ENCODE data around the gene AHCY. TPM values are rescaled to one million over a fixed set of nuclear protein-coding genes. Genes with fewer than 3 reads are reported as not detected.
"Not testable (repeated sequence)": the region's sequence is repeated elsewhere in the genome, so short reads cannot be mapped to it uniquely, and the experiment has no call there.

Gene AHCY
- polyA plus RNA-seq, 2 donors, result 113 to 147 TPM

DNA sequence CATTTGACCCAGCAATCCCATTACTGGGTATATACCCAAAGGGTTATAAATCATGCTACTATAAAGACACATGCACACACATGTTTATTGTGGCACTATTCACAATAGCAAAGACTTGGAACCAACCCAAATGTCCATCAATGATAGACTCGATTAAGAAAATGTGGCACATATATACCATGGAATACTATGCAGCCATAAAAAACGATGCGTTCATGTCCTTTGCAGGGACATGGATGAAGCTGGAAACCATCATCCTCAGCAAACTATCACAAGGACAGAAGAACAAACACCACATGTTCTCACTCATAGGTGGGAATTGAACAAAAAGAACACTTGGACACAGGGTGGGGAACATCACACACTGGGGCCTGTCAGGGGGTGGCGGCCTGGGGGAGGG lies 25.1 kb upstream of the AHCY start:
- H3K9me3 ChIP-seq (ENCODE audit: control insufficient read depth in 2 of 2, insufficient read depth in 1 of 2, low read depth in 1 of 2, low read length in 1 of 2); H3K36me3 ChIP-seq (ENCODE audit: control insufficient read depth in 2 of 2, insufficient read depth in 2 of 2, low read length in 1 of 2); H3K27me3 ChIP-seq (ENCODE audit: control insufficient read depth in 1 of 2, insufficient read depth in 2 of 2, low read length in 2 of 2); H3K4me3 ChIP-seq (ENCODE audit: low read depth in 1 of 2, low read length in 2 of 2); H3K4me1 ChIP-seq (ENCODE audit: control insufficient read depth in 2 of 2, insufficient read depth in 2 of 2, low read length in 1 of 2); H3K27ac ChIP-seq (ENCODE audit: low read depth in 2 of 2, low read length in 1 of 2): not testable (repeated sequence)
- 89 to 93% methylated on average over 4 of the region's 4 CpGs for WGBS, 2 donors

DNA sequence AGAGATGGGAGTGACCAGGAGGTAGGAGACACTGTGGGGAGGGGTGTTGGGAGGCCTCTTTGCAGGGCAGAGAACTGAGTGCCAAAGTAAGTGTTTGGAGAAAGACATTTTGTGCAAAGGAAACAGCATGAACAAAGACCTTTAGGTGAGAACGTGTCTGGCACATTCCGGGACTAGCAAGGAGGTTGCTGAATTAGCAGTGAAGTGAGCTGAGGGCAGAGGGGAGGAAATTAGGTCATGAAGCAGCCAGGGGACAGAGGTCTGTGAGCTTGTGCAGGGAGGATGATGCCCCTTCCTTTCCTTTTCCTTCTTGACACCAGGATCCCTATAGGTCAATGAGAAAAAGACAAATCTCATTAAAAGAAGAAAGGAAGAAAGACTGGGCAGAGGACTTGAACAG lies 21.4 kb upstream of the AHCY start:
- Histone ChIP-seq H3K27me3 (ENCODE audit: control insufficient read depth in 1 of 2, insufficient read depth in 2 of 2, low read length in 2 of 2) (no peaks in the 10 kb centered on the region), H3K9me3 (ENCODE audit: control insufficient read depth in 2 of 2, insufficient read depth in 1 of 2, low read depth in 1 of 2, low read length in 1 of 2) (no peaks in the 10 kb centered on the region), H3K36me3 (ENCODE audit: control insufficient read depth in 2 of 2, insufficient read depth in 2 of 2, low read length in 1 of 2) (no peaks in the 10 kb centered on the region), H3K4me1 (ENCODE audit: control insufficient read depth in 2 of 2, insufficient read depth in 2 of 2, low read length in 1 of 2) (no peaks in the 10 kb centered on the region), H3K4me3 (ENCODE audit: low read depth in 1 of 2, low read length in 2 of 2) (no peak overlapping the region), H3K27ac (ENCODE audit: low read depth in 2 of 2, low read length in 1 of 2) (no peak overlapping the region)
- 36 to 44% methylated on average over 2 of the region's 2 CpGs for WGBS, 2 donors

DNA sequence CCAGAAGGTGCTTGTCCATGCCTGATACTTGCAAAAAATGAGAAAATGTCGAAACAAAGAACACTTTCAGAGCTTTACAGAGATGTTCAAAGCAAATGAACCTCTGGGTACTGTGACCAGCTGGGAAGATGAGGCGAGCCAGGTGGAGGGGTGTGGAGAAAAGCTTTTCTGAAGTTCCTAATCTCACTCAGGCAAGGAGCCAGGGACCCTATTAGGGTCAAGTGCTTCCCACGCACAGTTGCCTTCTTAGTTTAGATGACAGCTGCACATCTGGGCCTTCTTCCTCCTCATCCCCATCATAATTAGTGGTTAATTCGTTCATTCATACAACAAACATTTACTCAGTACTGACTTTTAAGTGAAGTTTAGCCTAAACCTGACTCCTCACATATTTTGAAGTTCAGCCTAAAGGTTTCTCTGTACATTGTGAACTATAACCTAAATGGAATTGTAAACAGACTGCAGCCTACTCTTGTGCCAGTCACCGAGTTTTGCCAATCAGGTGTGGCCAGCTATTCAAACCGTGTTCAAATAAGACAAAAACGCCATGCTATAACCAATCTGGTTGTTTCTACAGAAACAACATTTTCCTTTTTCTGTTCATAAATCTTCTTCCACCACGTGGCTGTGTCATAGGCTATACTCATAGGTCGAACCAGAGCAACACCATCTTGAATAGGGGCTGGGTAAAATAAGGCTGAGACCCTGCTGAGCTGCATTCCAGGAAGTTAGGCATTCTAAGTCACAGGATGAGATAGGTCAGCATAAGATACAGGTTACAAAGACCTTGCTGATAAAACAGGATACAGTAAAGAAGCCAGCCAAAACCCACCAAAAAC lies 19.3 kb upstream of the AHCY start:
- 49 to 66% methylated on average over 9 of the region's 9 CpGs for WGBS, 2 donors
- no peak overlapping the region for H3K27ac ChIP-seq (ENCODE audit: low read depth in 2 of 2, low read length in 1 of 2)
- no peaks in the 10 kb centered on the region for H3K4me1 ChIP-seq (ENCODE audit: control insufficient read depth in 2 of 2, insufficient read depth in 2 of 2, low read length in 1 of 2)
- no peaks in the 10 kb centered on the region for H3K36me3 ChIP-seq (ENCODE audit: control insufficient read depth in 2 of 2, insufficient read depth in 2 of 2, low read length in 1 of 2)
- H3K27me3 ChIP-seq (ENCODE audit: control insufficient read depth in 1 of 2, insufficient read depth in 2 of 2, low read length in 2 of 2), result no peaks in the 10 kb centered on the region
- no peak overlapping the region for H3K4me3 ChIP-seq (ENCODE audit: low read depth in 1 of 2, low read length in 2 of 2)
- H3K9me3 ChIP-seq (ENCODE audit: control insufficient read depth in 2 of 2, insufficient read depth in 1 of 2, low read depth in 1 of 2, low read length in 1 of 2), result no peaks in the 10 kb centered on the region

DNA sequence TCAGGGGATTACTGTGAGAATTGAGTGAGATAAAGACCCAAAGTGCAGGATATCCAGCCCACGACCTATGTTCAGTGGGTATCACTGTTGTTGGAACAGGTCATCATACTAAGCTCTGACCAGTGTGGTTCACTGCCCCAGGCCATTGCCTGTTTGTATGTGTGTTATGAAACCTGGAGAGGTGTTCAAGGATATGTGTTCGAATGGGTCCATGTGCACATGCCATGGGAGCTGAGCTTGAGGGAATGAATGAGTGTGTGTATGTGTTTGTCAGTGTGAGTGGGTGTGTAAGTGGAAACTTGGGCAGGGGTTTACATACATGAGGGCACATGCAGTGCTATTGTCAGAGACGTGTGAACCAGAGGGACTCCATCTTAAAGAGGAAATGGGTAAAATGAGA lies 17.7 kb upstream of the AHCY start:
- H3K9me3 ChIP-seq (ENCODE audit: control insufficient read depth in 2 of 2, insufficient read depth in 1 of 2, low read depth in 1 of 2, low read length in 1 of 2), result no peaks in the 10 kb centered on the region
- no peaks in the 10 kb centered on the region for H3K27me3 ChIP-seq (ENCODE audit: control insufficient read depth in 1 of 2, insufficient read depth in 2 of 2, low read length in 2 of 2)
- H3K36me3 ChIP-seq (ENCODE audit: control insufficient read depth in 2 of 2, insufficient read depth in 2 of 2, low read length in 1 of 2), result no peaks in the 10 kb centered on the region
- no peak overlapping the region for H3K27ac ChIP-seq (ENCODE audit: low read depth in 2 of 2, low read length in 1 of 2)
- no peak overlapping the region for H3K4me3 ChIP-seq (ENCODE audit: low read depth in 1 of 2, low read length in 2 of 2)
- no peaks in the 10 kb centered on the region for H3K4me1 ChIP-seq (ENCODE audit: control insufficient read depth in 2 of 2, insufficient read depth in 2 of 2, low read length in 1 of 2)
- WGBS, 2 donors, result 65 to 70% methylated on average over 3 of the region's 3 CpGs

DNA sequence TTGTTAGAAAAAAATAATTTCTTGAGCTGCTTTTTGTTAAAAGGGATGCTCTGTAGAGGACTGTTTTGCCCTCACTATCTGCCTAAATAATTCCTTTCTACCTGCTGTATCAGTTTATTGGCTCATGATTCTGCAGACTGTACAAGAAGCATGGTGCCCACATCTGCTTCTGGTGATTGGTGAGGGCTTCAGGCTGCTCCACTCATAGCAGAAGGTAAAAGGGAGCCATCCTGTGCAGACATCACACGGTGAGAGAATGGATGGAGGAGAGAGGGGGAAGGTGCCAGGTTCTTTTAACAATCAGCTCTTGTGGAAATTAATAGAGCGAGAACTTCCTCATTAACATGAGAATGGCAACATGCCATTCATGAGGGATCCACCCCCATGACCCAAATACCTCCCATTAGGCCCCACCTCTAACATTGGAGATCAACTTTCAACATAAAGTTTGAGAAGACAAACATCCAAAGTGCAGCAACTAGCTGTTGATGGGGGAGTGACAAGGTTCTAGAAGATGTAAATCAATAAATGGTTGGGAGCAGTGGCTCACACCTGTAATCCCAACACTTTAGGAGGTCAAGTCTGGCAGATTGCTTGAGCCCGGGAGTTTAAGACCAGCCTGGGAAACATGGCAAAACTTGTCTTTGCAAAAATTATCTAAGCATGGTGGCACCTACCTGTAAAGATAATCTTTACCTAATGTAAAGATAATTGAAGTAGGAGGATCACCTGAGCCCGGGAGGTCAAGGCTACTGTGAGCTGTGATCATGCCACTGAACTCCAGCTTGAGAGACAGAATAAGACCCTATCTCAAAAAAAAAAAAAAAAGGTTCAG lies 15.7 kb upstream of the AHCY start:
- WGBS, 2 donors, result 59 to 68% methylated on average over 4 of the region's 4 CpGs
- Histone ChIP-seq H3K4me1 (ENCODE audit: control insufficient read depth in 2 of 2, insufficient read depth in 2 of 2, low read length in 1 of 2) (no peaks in the 10 kb centered on the region), H3K27me3 (ENCODE audit: control insufficient read depth in 1 of 2, insufficient read depth in 2 of 2, low read length in 2 of 2) (no peaks in the 10 kb centered on the region), H3K36me3 (ENCODE audit: control insufficient read depth in 2 of 2, insufficient read depth in 2 of 2, low read length in 1 of 2) (no peaks in the 10 kb centered on the region), H3K27ac (ENCODE audit: low read depth in 2 of 2, low read length in 1 of 2) (no peak overlapping the region), H3K4me3 (ENCODE audit: low read depth in 1 of 2, low read length in 2 of 2) (no peak overlapping the region), H3K9me3 (ENCODE audit: control insufficient read depth in 2 of 2, insufficient read depth in 1 of 2, low read depth in 1 of 2, low read length in 1 of 2) (no peaks in the 10 kb centered on the region)

DNA sequence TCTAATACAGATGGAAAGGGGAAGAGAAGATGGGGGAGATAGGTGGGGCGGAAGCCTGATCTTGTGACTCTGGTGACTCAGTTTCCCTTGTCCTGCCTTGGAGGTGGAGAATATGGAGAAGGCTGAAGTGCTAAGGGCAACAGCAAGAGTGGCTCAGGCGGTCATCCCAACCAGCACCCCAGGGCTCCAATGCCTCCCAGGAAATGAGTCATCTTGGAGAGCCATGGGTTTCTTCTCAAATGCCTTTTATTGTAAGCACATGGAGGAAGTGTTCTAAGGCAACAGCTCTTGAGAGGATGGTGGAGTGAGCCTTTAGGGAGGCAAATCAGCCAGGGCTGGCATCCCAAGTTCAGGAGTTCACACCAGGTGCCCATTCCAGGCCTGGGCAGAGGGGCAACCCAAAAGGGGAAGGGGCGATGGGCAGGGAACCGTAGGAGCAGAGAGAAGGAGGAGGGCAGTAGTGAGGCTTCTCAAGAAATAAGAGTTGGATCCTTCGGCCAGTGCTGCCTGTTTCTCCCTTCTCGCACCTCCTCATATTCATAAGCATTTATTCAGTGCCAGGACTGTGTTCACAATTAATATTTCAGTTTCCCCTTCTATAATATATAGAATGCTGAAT lies 13.2 kb upstream of the AHCY start:
- H3K27me3 ChIP-seq (ENCODE audit: control insufficient read depth in 1 of 2, insufficient read depth in 2 of 2, low read length in 2 of 2), result no peaks in the 10 kb centered on the region
- WGBS, 2 donors, result 92 to 94% methylated on average over 5 to 6 of the region's 6 CpGs
- peaks cover 3 to 7% of the 10 kb centered on the region in 2 donors for H3K4me1 ChIP-seq (ENCODE audit: control insufficient read depth in 2 of 2, insufficient read depth in 2 of 2, low read length in 1 of 2)
- H3K9me3 ChIP-seq (ENCODE audit: control insufficient read depth in 2 of 2, insufficient read depth in 1 of 2, low read depth in 1 of 2, low read length in 1 of 2), result no peaks in the 10 kb centered on the region
- H3K27ac ChIP-seq (ENCODE audit: low read depth in 2 of 2, low read length in 1 of 2), result peak overlapping the region in 1 of 2 donors; percentile 22
- no peak overlapping the region for H3K4me3 ChIP-seq (ENCODE audit: low read depth in 1 of 2, low read length in 2 of 2)
- no peaks in the 10 kb centered on the region for H3K36me3 ChIP-seq (ENCODE audit: control insufficient read depth in 2 of 2, insufficient read depth in 2 of 2, low read length in 1 of 2)

DNA sequence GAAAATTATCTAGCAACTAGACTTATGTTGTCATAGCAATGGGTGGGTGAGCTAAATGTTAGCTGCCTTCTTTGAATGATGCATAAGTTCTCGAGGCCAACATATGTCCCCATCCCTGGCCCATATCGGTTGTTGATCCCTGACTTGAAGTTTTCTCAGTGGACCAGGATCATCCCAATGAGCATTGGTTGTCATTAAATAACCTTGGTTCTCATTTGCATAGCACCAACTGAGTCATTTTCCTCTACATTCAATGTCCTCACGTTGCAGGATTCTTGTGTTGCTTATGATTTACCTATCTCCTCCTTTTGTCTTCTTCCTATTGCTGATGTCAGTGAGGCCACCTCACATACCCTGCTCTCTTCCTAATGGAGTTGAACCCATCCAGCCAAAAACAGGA lies 12.1 kb upstream of the AHCY start:
- Histone ChIP-seq H3K27me3 (ENCODE audit: control insufficient read depth in 1 of 2, insufficient read depth in 2 of 2, low read length in 2 of 2) (no peaks in the 10 kb centered on the region), H3K27ac (ENCODE audit: low read depth in 2 of 2, low read length in 1 of 2) (no peak overlapping the region), H3K9me3 (ENCODE audit: control insufficient read depth in 2 of 2, insufficient read depth in 1 of 2, low read depth in 1 of 2, low read length in 1 of 2) (no peaks in the 10 kb centered on the region), H3K4me3 (ENCODE audit: low read depth in 1 of 2, low read length in 2 of 2) (no peak overlapping the region), H3K36me3 (ENCODE audit: control insufficient read depth in 2 of 2, insufficient read depth in 2 of 2, low read length in 1 of 2) (no peaks in the 10 kb centered on the region), H3K4me1 (ENCODE audit: control insufficient read depth in 2 of 2, insufficient read depth in 2 of 2, low read length in 1 of 2) (peaks cover 3 to 7% of the 10 kb centered on the region in 2 donors)
- WGBS, 2 donors, result 82 to 88% methylated on average over 3 of the region's 3 CpGs

DNA sequence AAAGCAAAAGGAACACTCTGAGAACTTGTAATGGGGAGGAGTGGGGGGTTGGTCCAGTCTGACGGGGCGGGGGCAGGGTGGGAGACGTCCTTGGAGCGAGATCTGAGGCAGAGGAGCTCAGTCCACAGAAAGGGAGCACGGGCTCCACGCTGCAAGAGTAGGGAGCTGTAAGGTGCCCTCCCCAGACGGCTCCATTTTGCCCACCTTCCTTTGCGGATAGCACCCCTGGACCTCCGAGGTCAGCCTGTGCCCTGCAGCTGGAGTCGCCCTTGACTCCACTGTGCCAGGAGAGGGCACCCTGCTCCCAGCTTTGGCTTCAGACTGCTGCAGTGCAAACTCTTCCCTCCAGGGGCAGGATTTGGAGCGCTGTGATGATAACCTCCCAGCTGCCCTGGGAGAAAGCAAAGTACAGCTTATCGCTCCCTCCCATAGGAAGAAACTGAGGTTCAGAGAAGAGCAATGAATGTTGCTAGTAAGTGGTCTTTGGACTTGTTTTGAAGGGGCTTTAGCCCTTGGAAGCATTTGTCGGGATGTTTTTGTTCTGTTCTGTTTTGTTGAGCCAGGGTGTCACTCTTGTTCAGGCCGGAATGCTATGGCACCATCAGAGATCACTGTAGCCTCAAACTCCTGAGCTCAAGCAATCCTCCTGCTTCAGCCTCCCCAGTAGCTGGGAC lies 9.5 kb upstream of the AHCY start:
- Histone ChIP-seq H3K4me3 (ENCODE audit: low read depth in 1 of 2, low read length in 2 of 2) (no peak overlapping the region), H3K9me3 (ENCODE audit: control insufficient read depth in 2 of 2, insufficient read depth in 1 of 2, low read depth in 1 of 2, low read length in 1 of 2) (no peaks in the 10 kb centered on the region), H3K27ac (ENCODE audit: low read depth in 2 of 2, low read length in 1 of 2) (no peak overlapping the region), H3K4me1 (ENCODE audit: control insufficient read depth in 2 of 2, insufficient read depth in 2 of 2, low read length in 1 of 2) (peaks cover 3 to 7% of the 10 kb centered on the region in 2 donors), H3K36me3 (ENCODE audit: control insufficient read depth in 2 of 2, insufficient read depth in 2 of 2, low read length in 1 of 2) (no peaks in the 10 kb centered on the region), H3K27me3 (ENCODE audit: control insufficient read depth in 1 of 2, insufficient read depth in 2 of 2, low read length in 2 of 2) (no peaks in the 10 kb centered on the region)
- 9 to 11% methylated on average over 14 of the region's 14 CpGs for WGBS, 2 donors

DNA sequence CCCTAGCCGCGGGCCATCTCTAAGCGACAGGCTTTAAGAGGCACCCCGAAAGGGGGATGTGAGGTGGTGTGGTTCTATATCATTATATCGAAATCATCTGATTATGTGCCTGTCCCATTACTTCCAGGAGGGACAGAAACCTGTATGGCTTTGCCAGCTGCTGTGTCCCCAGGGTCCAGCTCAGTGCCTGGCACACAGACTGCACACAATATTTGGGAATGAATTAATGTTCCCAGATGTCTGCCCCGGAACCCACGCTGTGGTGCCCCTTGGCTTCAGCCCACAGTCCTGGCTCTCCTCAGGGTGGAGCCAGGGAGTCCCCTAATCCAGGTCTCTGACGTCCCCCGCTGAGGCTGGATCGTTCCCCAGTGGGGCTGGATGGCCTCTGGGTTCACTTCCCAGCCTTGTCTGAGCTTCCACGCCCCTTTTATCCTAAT lies 8.9 kb upstream of the AHCY start:
- no peaks in the 10 kb centered on the region for H3K36me3 ChIP-seq (ENCODE audit: control insufficient read depth in 2 of 2, insufficient read depth in 2 of 2, low read length in 1 of 2)
- 8 to 10% methylated on average over 11 of the region's 11 CpGs for whole genome bisulfite sequencing, 2 donors
- H3K9me3 ChIP-seq (ENCODE audit: control insufficient read depth in 2 of 2, insufficient read depth in 1 of 2, low read depth in 1 of 2, low read length in 1 of 2), result no peaks in the 10 kb centered on the region
- peak overlapping the region in 1 of 2 donors; percentile 37 for H3K4me3 ChIP-seq (ENCODE audit: low read depth in 1 of 2, low read length in 2 of 2)
- no peak overlapping the region for H3K27ac ChIP-seq (ENCODE audit: low read depth in 2 of 2, low read length in 1 of 2)
- no peaks in the 10 kb centered on the region for H3K27me3 ChIP-seq (ENCODE audit: control insufficient read depth in 1 of 2, insufficient read depth in 2 of 2, low read length in 2 of 2)
- peaks cover 3 to 7% of the 10 kb centered on the region in 2 donors for H3K4me1 ChIP-seq (ENCODE audit: control insufficient read depth in 2 of 2, insufficient read depth in 2 of 2, low read length in 1 of 2)
